GM19099 (cell line): Measurements from ENCODE around the gene DLGAP4.

ENCODE experiments used
- POLR2A ChIP-seq: IDR thresholded peaks from 3 replicates; pipeline ENCODE4 v1.6.1; 2011; ENCODE audit warnings: low read depth; ENCODE audit not compliant: insufficient read length; ENCODE audit errors: extremely low read depth

The DLGAP4 gene

DNA sequence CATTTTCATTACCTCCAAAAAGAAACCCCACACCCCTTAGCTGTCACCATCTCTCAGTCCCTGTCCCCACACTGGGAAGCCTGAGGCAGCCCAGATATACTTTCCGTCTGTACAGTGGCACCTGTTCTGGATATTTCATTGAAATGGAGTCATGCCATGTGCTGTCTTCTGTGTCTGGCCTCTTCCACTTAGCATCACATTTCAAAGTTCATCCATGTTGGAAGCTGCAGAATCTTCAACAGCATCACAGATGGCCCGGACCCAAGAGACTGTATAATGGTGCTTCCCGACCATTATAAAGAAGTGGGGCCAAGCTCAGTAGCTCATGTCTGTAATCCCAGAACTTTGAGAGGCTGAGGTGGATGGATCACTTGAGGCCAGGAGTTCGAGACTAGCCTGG is 58.4 kb downstream of the DLGAP4 start:
- no peak for TF ChIP-seq POLR2A

- no peak for TF ChIP-seq POLR2A
These were observed 60.7 kb downstream of the DLGAP4 start for GRCh38 chr20:36366623-36367369.

GRCh38 chr20:36367370-36367745 is 61.2 kb downstream of the DLGAP4 start:
- TF ChIP-seq POLR2A: no peak

- TF ChIP-seq POLR2A: no peak
These were observed 62.0 kb downstream of the DLGAP4 start for GRCh38 chr20:36367907-36368799.

GRCh38 chr20:36368869-36369268 is 62.7 kb downstream of the DLGAP4 start:
- TF ChIP-seq POLR2A: no peak

GRCh38 chr20:36369739-36370138 is 63.6 kb downstream of the DLGAP4 start:
- no peak for TF ChIP-seq POLR2A

- no peak for TF ChIP-seq POLR2A
These were observed 65.1 kb downstream of the DLGAP4 start for GRCh38 chr20:36370991-36371790.

- no peak for TF ChIP-seq POLR2A
These were observed 66.5 kb downstream of the DLGAP4 start for GRCh38 chr20:36372666-36373065.

GRCh38 chr20:36373089-36373488 is 67.0 kb downstream of the DLGAP4 start:
- no peak for TF ChIP-seq POLR2A

- no peak for TF ChIP-seq POLR2A
These were observed 68.9 kb downstream of the DLGAP4 start for GRCh38 chr20:36374995-36375394.

DNA sequence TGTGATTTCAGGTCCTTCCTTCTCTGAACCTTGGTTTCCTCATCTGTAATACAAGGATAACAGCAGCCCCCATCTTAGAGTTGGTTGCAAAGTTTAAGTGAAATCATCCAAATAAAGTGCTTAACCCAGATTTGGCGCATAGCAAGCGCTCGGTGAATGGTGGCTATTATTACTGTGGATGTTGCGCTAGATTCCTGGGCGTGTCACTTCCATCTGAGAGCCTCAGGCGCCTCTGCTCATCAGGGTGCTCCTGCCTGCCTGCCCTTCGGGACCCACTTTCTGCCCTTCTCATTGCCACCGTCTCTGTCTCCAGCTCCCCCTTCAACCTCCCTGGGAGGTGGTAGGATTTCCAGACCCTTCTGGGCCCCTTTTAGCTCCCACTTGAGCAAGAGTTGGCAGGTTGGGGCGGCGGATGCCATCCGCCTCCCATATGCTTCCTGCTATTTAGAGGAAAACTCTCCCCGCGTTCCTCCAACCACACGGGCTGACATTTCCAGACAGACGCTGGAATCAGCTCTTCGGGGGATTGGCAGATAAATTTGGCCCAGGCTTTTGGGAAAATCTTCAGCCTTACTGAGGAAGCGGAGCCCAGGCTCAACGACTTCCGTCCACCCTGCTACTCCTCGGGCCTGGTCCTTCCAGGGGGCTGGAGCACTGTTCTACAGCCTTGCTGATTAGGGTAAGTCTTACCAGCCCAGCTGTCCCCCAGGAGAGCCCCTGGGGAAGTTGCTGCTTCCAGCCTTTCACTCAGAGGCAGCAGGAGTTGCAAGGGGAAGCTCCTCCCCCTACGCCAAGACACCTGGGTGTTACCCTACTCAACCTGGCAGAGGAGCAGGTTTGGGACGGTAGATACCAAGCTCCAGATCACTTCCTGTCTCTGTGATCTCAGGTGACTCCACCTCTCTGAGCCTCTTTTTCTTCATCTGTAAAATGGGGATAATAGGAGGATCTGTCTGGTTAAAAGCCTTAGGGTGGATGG is 71.5 kb downstream of the DLGAP4 start:
- no peak for TF ChIP-seq POLR2A

- TF ChIP-seq POLR2A: no peak
These were observed 72.5 kb downstream of the DLGAP4 start for GRCh38 chr20:36378686-36379085.

- TF ChIP-seq POLR2A: no peak
These were observed 78.0 kb downstream of the DLGAP4 start for GRCh38 chr20:36384022-36384619.

GRCh38 chr20:36385503-36385902 is 79.4 kb downstream of the DLGAP4 start:
- no peak for TF ChIP-seq POLR2A
